ENCODE results near the gene ECD. TPM values are rescaled to one million over a fixed set of nuclear protein-coding genes. Genes with fewer than 3 reads are reported as not detected.

ECD gene
- total and polyA plus RNA-seq, 4 experiments from 2014 or later, result 31.1 to 35.3 (median 33.5) TPM

GRCh38 chr10:73163096-73163495 lies 4.7 kb downstream of the ECD start:
- no peak for DNase-seq
- Mint-ChIP-seq H3K36me3 (peaks cover 19 to 50% of the 10 kb centered on the region in 2 donors), H3K4me3 (peak overlapping the region in 1 of 8 donors; percentile 11), H3K4me1 (peaks cover 55 to 71% (median 62%) of the 10 kb centered on the region in 4 donors), H3K27ac (peak overlapping the region in 3 of 7 donors; percentile 10 to 12 (median 10)), H3K9me3 (no peaks in the 10 kb centered on the region), H3K27me3 (no peaks in the 10 kb centered on the region)
- Histone ChIP-seq H3K27me3 (ENCODE audit: insufficient read depth, low read length) (no peaks in the 10 kb centered on the region), H3K36me3 (ENCODE audit: insufficient read depth, low read length) (peaks cover 15% of the 10 kb centered on the region), H3K9me3 (ENCODE audit: control insufficient read depth in 1 of 2, low read length in 2 of 2) (no peaks in the 10 kb centered on the region), H3K4me3 (ENCODE audit: low read length in 2 of 2) (no peak overlapping the region), H3K27ac (ENCODE audit: low read depth, low read length) (no peak overlapping the region), H3K4me1 (ENCODE audit: insufficient read depth, low read length) (peaks cover 52% of the 10 kb centered on the region)
- intact Hi-C loops (cut with micrococcal nuclease), result no loop called here
- POLR2A ChIA-PET (ENCODE audit: partially characterized antibody), result interaction anchor here (0.6 to 1.0 kb wide), 2 partner anchors 23 to 66 kb away, joined by 3 read pairs; partner anchors contain the start of gene P4HA1
- CTCF ChIA-PET (ENCODE audit: partially characterized antibody), result interaction anchor here (1.8 to 8.0 kb wide), 2 partner anchors 66 to 67 kb away, joined by 7 to 158 read pairs; partner anchors contain the start of gene P4HA1

GRCh38 chr10:73161662-73162061 lies 6.1 kb downstream of the ECD start:
- no peaks in the 10 kb centered on the region for H3K9me3 ChIP-seq (ENCODE audit: control insufficient read depth in 1 of 2, low read length in 2 of 2)
- no peak for DNase-seq
- peak overlapping the region in 4 of 7 donors; percentile 16 to 59 (median 44) for H3K27ac Mint-ChIP-seq
- ChIA-PET CTCF (ENCODE audit: partially characterized antibody) (interaction anchor here (2.4 to 8.0 kb wide), 3 partner anchors 15 to 797 kb away, joined by 6 to 158 read pairs (median 38); partner anchors contain the start of gene P4HA1), POLR2A (ENCODE audit: partially characterized antibody) (interaction anchor here (0.6 kb wide), 1 partner anchor 67 kb away, joined by 3 read pairs; no protein-coding TSS in a partner anchor)
- no peaks in the 10 kb centered on the region for H3K27me3 Mint-ChIP-seq
- peaks cover 45 to 56% (median 50%) of the 10 kb centered on the region in 4 donors for H3K4me1 Mint-ChIP-seq
- H3K9me3 Mint-ChIP-seq, result no peaks in the 10 kb centered on the region
- peaks cover 43% of the 10 kb centered on the region for H3K4me1 ChIP-seq (ENCODE audit: insufficient read depth, low read length)
- intact Hi-C loops (cut with micrococcal nuclease), result no loop called here
- no peaks in the 10 kb centered on the region for H3K27me3 ChIP-seq (ENCODE audit: insufficient read depth, low read length)
- H3K27ac ChIP-seq (ENCODE audit: low read depth, low read length), result no peak overlapping the region
- peaks cover 22 to 48% of the 10 kb centered on the region in 2 donors for H3K36me3 Mint-ChIP-seq
- H3K4me3 Mint-ChIP-seq, result peak overlapping the region in 2 of 8 donors; percentile 7 to 13
- peaks cover 16% of the 10 kb centered on the region for H3K36me3 ChIP-seq (ENCODE audit: insufficient read depth, low read length)
- H3K4me3 ChIP-seq (ENCODE audit: low read length in 2 of 2), result no peak overlapping the region

- intact Hi-C loops (cut with micrococcal nuclease), result no loop called here
- no peaks in the 10 kb centered on the region for H3K27me3 ChIP-seq (ENCODE audit: insufficient read depth, low read length)
- POLR2A ChIA-PET (ENCODE audit: partially characterized antibody), result interaction anchor here (0.6 kb wide), 1 partner anchor 67 kb away, joined by 3 read pairs; no protein-coding TSS in a partner anchor
- CTCF ChIA-PET (ENCODE audit: partially characterized antibody), result interaction anchor here (1.1 to 8.0 kb wide), 5 partner anchors 8 to 796 kb away, joined by 3 to 158 read pairs (median 38); partner anchors contain the start of genes ECD, FAM149B1, NUDT13 and P4HA1
- no peak overlapping the region for H3K27ac ChIP-seq (ENCODE audit: low read depth, low read length)
- DNase-seq, result no peak
- Mint-ChIP-seq H3K9me3 (no peaks in the 10 kb centered on the region), H3K4me3 (no peak overlapping the region), H3K27ac (peak overlapping the region in 4 of 7 donors; percentile 28 to 76 (median 57)), H3K4me1 (peaks cover 40 to 50% (median 44%) of the 10 kb centered on the region in 4 donors), H3K36me3 (peaks cover 28 to 53% of the 10 kb centered on the region in 2 donors), H3K27me3 (no peaks in the 10 kb centered on the region)
- peaks cover 22% of the 10 kb centered on the region for H3K36me3 ChIP-seq (ENCODE audit: insufficient read depth, low read length)
- H3K9me3 ChIP-seq (ENCODE audit: control insufficient read depth in 1 of 2, low read length in 2 of 2), result no peaks in the 10 kb centered on the region
- no peak overlapping the region for H3K4me3 ChIP-seq (ENCODE audit: low read length in 2 of 2)
- peaks cover 38% of the 10 kb centered on the region for H3K4me1 ChIP-seq (ENCODE audit: insufficient read depth, low read length)
These were observed 6.7 kb downstream of the ECD start for GRCh38 chr10:73161079-73161478.

- CTCF ChIA-PET (ENCODE audit: partially characterized antibody), result interaction anchor here (0.7 to 8.0 kb wide), 20 partner anchors 10 to 990 kb away, joined by 3 to 158 read pairs (median 6); partner anchors contain the start of genes ECD, FAM149B1, NUDT13 and P4HA1
- no peaks in the 10 kb centered on the region for H3K27me3 ChIP-seq (ENCODE audit: insufficient read depth, low read length)
- peaks cover 30% of the 10 kb centered on the region for H3K4me1 ChIP-seq (ENCODE audit: insufficient read depth, low read length)
- H3K27ac ChIP-seq (ENCODE audit: low read depth, low read length), result no peak overlapping the region
- H3K27ac Mint-ChIP-seq, result peak overlapping the region in 5 of 7 donors; percentile 25 to 81 (median 53)
- no peaks in the 10 kb centered on the region for H3K27me3 Mint-ChIP-seq
- H3K36me3 Mint-ChIP-seq, result peaks cover 32 to 58% of the 10 kb centered on the region in 2 donors
- peaks cover 29% of the 10 kb centered on the region for H3K36me3 ChIP-seq (ENCODE audit: insufficient read depth, low read length)
- H3K9me3 Mint-ChIP-seq, result no peaks in the 10 kb centered on the region
- peaks cover 33 to 39% (median 35%) of the 10 kb centered on the region in 4 donors for H3K4me1 Mint-ChIP-seq
- peak; percentile 50 to 67 (median 57) for DNase-seq
- no peaks in the 10 kb centered on the region for H3K9me3 ChIP-seq (ENCODE audit: control insufficient read depth in 1 of 2, low read length in 2 of 2)
- POLR2A ChIA-PET (ENCODE audit: partially characterized antibody), result interaction anchor here (1.3 to 1.9 kb wide), 2 partner anchors 8 to 63 kb away, joined by 4 to 15 read pairs; partner anchors contain the start of genes ECD and P4HA1
- no peak overlapping the region for H3K4me3 ChIP-seq (ENCODE audit: low read length in 2 of 2)
- intact Hi-C loops (cut with micrococcal nuclease), result loop anchor here (1.0 kb wide), 2 partner anchors 63 to 795 kb away; partner anchors contain the start of gene P4HA1
- no peak overlapping the region for H3K4me3 Mint-ChIP-seq
These were observed 8.7 kb downstream of the ECD start for GRCh38 chr10:73159038-73159648.

- intact Hi-C loops (cut with micrococcal nuclease), result no loop called here
- H3K36me3 Mint-ChIP-seq, result peaks cover 43 to 55% of the 10 kb centered on the region in 2 donors
These were observed 11.8 kb downstream of the ECD start for GRCh38 chr10:73156054-73156453.

GRCh38 chr10:73152009-73152408 lies 15.8 kb downstream of the ECD start:
- intact Hi-C loops (cut with micrococcal nuclease), result no loop called here
- H3K4me3 ChIP-seq (ENCODE audit: low read length in 2 of 2), result no peak overlapping the region
- peaks cover 0 to 5% (median 2%) of the 10 kb centered on the region in 4 donors for H3K4me1 Mint-ChIP-seq
- H3K9me3 Mint-ChIP-seq, result no peaks in the 10 kb centered on the region
- H3K9me3 ChIP-seq (ENCODE audit: control insufficient read depth in 1 of 2, low read length in 2 of 2), result no peaks in the 10 kb centered on the region
- CTCF ChIA-PET (ENCODE audit: partially characterized antibody), result interaction anchor here (1.1 to 2.2 kb wide), 2 partner anchors 55 to 56 kb away, joined by 3 to 9 read pairs; partner anchors contain the start of gene P4HA1
- H3K27ac ChIP-seq (ENCODE audit: low read depth, low read length), result no peak overlapping the region
- no peak overlapping the region for H3K4me3 Mint-ChIP-seq
- no peaks in the 10 kb centered on the region for H3K27me3 Mint-ChIP-seq
- POLR2A ChIA-PET (ENCODE audit: partially characterized antibody), result no interaction called here
- no peaks in the 10 kb centered on the region for H3K27me3 ChIP-seq (ENCODE audit: insufficient read depth, low read length)
- DNase-seq, result no peak
- peaks cover 28% of the 10 kb centered on the region for H3K36me3 ChIP-seq (ENCODE audit: insufficient read depth, low read length)
- peak overlapping the region in 1 of 7 donors; percentile 50 for H3K27ac Mint-ChIP-seq
- H3K36me3 Mint-ChIP-seq, result peaks cover 48 to 72% of the 10 kb centered on the region in 2 donors
- H3K4me1 ChIP-seq (ENCODE audit: insufficient read depth, low read length), result no peaks in the 10 kb centered on the region

More at GRCh38 chr10:73156054-73156453, 11.8 kb downstream of the ECD start:
- Histone ChIP-seq H3K4me1 (ENCODE audit: insufficient read depth, low read length) (peaks cover under 1% of the 10 kb centered on the region), H3K27ac (ENCODE audit: low read depth, low read length) (no peak overlapping the region), H3K27me3 (ENCODE audit: insufficient read depth, low read length) (no peaks in the 10 kb centered on the region), H3K9me3 (ENCODE audit: control insufficient read depth in 1 of 2, low read length in 2 of 2) (no peaks in the 10 kb centered on the region), H3K4me3 (ENCODE audit: low read length in 2 of 2) (no peak overlapping the region), H3K36me3 (ENCODE audit: insufficient read depth, low read length) (peaks cover 31% of the 10 kb centered on the region)
- DNase-seq, result no peak
- no peak overlapping the region for H3K27ac Mint-ChIP-seq
- H3K27me3 Mint-ChIP-seq, result no peaks in the 10 kb centered on the region
- no peaks in the 10 kb centered on the region for H3K9me3 Mint-ChIP-seq
- H3K4me3 Mint-ChIP-seq, result no peak overlapping the region
- POLR2A ChIA-PET (ENCODE audit: partially characterized antibody), result no interaction called here
- H3K4me1 Mint-ChIP-seq, result peaks cover 11 to 12% (median 11%) of the 10 kb centered on the region in 4 donors
- CTCF ChIA-PET (ENCODE audit: partially characterized antibody), result interaction anchor here (8.0 kb wide), 1 partner anchor 60 kb away, joined by 158 read pairs; the partner anchor contains the start of gene P4HA1

Measured in CD4-positive, alpha-beta memory T cell (primary cell).